ENCODE data around the gene KIF5A.
A peak's percentile ranks its signal among the peaks of the same experiment; 100 is the strongest.
"Not testable (repeated sequence)": the region's sequence is repeated elsewhere in the genome, so short reads cannot be mapped to it uniquely, and the experiment has no call there.

The KIF5A gene

DNA sequence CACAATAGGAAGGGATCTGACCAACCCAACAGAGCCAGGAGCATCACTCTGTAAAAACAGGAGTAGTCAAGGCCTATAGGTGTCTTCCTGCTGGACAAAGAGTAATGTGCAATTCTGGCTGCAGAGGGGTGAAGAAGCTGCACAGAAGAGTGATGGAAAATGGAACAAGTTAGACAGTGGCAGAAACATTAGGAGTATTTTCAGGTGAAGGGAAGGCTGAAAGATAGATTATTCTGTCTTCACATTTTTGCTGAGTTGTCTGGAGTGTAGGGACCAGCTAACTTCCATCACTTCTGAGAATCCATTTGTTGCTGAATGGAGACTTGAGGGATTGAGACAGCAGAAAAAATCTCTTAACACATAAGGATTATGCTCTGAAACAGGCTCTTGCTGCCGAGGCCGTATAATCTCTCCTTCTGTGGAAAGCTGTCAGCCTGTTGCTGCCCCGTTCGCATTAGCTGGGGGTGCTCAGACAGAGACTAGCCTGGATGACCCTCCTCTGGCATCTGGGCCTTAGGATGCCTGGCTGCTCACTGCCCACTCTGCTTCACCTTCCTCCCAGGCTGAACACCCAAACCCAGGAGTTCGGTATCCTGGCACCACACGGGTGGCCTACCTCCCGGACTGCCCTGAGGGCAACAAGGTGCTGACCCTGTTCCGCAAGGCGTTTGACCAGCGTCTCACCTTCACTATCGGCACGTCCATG lies 58.3 kb downstream of the KIF5A start:
- no peak for DNase-seq (ENCODE audit: low spot score)

DNA sequence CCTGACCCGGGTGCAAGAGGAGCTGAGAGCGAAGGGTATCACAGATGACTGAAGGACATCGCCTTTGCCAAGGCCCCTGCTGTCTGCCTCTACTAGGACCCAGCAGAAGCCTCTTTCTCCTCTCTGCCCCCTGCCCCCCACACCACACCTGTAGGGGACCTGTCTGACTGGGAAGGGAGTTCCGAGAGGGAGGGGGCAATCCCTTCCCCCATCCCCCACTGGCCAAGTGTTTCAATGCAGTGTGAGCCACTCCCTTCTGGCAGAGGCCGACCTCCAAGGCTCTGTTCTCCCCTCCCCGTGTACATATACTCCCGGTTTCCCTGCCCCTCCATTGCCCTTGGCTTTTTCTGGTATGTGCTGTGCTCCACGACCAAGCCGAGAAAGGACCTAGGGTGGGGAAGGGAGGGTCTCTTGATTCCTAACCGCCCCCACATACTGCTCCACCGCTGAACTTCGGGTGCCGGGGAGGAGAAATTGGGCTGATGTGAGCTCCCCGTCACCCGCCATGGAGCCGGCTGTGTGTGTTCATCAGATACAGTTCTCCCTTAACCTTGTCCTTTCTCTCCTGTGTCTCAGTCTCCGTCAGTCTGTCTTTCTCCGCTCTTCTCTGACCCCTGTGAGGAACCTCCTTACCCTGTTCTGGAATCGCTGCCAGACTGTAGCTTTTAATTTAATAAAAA lies 59.4 kb downstream of the KIF5A start:
- DNase-seq (ENCODE audit: low spot score) = no peak

DNA sequence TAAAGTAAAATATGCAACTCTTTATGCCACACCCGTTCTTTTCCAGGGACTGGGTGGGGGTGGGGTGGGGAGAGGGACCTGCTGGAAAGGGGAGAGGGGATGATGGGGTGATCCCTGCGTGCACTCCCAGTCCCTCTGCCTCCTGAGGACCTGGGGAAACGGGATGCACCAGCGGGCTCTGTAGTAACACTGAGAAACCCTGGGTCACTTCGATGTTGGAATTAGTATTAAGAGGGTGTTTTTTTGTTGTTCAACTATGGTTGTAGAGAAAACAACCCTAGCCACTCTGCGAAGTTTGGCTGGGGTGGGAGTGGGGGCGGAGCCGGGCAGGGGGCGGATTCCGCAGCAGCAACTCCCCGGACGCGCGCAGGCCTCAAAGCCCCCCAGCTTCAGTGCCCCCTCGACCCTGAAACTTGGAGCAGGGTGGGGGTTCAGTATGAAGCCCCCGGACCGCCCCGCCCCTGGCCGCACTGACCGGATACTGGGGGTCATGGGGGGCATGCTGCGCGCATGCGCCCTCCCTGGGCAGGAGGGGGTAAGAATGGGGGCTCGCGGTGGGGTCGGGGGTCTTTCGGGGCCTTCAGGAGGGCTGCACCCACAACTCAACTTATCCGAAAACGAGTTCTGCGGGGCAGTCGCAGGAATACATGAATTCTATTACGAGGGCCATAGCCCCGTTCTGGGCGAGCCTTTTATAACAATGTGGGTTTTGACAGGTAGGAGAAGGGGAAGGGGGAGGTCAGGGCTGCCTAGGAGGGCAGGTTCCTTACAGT lies 60.1 kb downstream of the KIF5A start:
- no peak for DNase-seq (ENCODE audit: low spot score)

DNA sequence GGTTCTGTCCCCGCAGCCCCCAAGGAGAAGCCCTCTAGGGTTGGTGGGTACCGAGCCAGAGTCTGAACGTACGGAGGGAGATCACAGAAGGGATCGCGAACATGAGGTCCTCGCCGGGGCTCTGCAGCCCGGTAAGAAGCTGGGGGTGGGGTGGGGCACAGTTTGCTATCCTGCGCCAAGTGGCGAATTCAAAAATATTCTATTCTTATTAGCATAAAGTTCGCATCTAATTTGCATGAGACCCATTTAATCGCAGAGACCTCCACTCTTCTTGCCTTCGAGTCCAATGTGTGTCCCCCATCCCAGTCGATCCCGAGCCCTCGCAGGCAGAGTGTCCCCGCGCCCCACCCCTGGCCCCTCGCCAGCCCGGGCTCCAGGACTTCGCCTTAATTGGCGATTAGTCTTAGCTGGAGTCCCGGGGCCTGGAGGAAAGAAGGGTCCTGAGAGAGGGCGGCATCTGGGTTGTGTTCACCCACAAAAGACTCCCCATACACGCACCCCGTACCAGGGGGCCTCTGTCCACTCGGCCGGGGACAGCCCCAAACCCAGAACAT lies 60.8 kb downstream of the KIF5A start:
- no peak for DNase-seq (ENCODE audit: low spot score)

DNA sequence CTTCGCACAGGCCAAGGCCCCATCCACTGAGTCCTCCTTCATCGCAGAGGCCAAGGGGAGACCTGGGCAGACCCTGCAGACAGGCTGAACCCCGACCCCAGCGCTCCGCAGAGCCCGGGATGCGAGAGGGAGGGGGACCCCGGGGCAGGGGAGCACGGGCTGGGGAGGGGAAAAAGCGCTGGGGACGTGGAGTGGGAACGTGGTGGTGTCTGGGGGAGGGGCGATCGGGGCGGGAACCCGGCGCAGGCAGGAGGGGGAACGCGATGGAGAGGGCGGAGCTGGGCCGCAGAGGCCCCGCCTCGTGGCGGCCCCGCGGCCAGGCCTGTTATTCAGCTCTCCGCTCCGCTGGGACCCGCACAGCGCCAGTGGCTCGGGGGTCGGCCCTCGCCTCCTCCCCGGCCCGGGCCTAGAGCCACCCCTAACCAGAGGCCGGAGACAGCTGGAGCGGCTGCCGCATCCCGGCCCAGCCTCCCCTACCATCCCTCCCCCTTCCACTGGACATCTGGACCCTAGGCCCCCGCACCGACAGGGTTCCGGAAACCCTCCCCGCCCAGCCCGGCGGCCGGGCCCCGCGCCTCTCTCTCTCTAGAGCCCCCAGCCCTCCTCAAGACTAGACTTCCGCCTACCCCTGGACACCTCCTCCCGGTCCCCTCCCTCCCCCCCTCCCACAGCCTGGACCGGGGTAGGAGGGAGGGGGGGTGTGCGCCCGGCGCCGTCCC lies 61.4 kb downstream of the KIF5A start, which contains the start of gene ARHGEF25:
Gene ARHGEF25 (plus strand): TSS at position 328 of the 719 bp plus-strand sequence. CDS start 460 bp downstream, outside the sequence.
- peak; percentile 85 for DNase-seq (ENCODE audit: low spot score)

DNA sequence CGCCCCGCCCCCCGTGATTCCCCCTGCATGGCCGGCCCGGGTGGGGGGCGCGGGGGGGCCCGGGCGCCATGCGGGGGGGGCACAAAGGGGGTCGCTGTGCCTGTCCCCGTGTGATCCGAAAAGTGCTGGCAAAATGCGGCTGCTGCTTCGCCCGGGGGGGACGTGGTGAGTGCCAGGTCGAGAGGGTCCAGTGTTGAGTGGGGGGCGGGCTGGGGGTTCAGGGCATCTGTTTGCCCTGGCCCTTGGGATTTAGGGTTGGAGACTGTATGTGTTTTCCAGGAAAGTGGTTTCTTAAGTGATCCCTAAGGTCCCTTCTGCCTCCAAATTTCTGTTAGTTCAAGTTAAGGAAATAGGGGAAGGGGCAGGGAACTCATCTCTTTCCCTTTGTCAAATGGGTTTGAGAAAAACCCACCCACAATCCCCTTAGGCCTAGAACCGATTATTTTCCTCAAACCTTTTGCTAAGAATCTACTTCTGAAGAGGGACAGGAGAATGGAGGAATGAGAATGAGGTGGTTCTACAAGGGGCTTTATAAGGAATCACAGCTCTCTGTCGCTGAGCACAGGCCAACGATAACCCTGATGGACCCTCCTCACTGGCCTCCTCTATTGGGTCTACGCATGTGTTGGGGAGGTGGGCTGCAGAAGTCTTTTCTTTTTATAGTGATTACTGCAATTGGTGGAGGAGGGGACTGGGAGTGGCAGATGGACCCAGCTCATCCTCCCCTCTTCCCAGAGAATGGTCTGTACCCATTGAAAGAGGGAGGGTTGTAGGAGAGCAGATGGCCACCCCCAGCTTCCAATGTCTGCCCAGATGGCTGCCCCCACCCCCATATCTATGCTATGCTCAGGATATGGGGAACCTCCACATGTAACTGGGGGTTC lies 62.2 kb downstream of the KIF5A start:
- DNase-seq (ENCODE audit: low spot score) = no peak

DNA sequence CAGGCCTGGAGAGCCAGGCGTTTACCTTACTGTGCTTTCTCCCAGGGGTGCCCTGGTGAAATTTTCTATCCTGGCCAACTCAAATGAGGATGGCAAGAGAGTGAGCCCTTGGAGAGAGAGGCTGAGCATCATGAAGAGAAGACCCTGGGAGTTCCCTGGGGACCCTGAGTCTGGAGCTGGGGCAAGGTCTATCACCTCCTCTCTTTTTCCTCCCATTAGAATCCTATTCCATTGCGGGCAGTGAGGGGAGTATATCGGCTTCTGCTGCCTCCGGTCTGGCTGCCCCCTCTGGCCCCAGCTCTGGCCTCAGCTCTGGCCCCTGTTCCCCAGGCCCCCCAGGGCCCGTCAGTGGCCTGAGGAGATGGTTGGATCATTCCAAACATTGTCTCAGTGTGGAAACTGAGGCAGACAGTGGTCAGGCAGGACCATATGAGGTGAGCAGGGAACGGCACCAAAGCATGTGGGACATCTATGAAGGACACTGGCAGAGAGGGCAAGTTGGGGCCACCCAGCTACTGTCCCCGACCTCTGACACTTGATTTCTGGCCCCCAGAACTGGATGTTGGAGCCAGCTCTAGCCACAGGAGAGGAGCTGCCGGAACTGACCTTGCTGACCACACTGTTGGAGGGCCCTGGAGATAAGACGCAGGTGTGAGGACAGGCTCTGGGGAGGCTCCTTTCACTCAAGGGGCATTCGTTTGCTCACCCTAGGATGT lies 63.0 kb downstream of the KIF5A start:
- no peak for DNase-seq (ENCODE audit: low spot score)

DNA sequence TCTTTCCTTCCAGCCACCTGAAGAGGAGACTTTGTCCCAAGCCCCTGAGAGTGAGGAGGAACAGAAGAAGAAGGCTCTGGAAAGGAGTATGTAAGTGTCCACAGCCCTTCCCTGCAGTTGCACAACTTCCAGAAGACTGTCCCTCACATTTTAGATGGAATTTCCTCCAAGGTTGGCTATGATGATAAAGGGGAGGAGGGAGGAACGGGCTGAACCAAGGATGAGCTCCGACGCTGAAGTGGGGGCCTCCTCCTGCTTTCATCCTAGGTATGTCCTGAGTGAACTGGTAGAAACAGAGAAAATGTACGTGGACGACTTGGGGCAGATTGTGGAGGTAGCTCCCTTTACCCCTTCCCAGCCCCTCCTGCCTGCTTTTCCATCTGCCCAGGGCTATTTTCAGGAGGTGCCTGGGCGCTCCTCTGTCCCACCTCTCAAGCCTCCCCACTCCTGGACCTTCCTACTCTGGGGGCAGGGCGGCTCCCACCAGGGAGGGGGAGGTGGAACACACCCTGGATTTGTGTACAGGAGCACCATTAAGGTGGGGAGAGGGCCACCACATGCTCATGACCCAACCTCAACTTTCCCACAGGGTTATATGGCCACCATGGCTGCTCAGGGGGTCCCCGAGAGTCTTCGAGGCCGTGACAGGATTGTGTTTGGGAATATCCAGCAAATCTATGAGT lies 63.7 kb downstream of the KIF5A start:
- DNase-seq (ENCODE audit: low spot score) = no peak

DNA sequence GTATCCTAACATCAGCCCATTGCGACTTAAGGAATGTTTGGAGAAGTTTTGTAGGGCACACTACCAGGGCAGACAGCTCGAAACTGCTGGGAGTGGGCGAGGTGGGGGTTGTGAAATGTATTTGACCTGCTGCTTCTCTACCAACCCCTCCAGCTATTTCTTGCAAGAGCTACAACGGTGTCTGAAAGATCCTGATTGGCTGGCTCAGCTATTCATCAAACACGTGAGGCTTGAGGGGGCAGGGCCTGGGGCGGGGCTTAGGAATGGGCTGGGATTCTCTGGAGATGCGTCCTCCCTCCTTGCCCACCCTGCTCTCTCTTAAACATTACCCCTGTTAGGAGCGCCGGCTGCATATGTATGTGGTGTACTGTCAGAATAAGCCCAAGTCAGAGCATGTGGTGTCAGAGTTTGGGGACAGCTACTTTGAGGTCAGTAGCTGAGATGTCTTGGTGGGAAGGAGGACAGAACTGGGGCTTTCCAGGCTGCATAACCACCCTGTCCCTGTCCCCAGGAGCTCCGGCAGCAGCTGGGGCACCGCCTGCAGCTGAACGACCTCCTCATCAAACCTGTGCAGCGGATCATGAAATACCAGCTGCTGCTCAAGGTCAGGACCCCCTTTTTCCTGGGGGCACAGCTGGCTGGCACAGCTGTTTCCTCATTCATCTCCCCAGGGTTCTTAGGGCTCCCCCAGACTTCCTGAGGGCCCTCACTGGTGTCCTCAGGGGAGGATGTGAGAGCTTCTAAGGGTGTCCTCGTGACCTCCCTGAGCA lies 64.5 kb downstream of the KIF5A start:
- no peak for DNase-seq (ENCODE audit: low spot score)

DNA sequence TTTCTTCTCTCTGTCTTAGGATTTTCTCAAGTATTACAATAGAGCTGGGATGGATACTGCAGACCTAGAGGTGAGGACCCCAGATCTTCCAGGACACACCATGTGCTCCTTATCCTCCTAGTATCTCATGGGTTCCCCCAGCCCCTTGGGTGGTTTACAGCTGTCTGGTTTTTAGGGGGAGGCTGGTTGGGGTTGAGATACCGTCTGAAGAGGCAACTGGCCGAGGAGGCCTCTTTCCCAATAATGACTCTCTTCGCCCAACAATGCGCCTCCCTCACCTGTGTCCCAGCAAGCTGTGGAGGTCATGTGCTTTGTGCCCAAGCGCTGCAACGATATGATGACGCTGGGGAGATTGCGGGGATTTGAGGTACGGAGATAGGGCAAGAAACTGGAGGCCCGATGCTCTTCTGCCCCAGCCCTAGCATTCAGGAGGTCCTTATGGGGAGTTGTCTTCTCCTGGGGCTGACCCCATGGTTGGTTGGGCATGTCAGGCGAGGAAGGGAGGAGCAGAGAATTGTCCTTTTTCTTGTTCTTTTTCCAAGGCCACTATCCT lies 65.2 kb downstream of the KIF5A start:
- no peak for DNase-seq (ENCODE audit: low spot score)

DNA sequence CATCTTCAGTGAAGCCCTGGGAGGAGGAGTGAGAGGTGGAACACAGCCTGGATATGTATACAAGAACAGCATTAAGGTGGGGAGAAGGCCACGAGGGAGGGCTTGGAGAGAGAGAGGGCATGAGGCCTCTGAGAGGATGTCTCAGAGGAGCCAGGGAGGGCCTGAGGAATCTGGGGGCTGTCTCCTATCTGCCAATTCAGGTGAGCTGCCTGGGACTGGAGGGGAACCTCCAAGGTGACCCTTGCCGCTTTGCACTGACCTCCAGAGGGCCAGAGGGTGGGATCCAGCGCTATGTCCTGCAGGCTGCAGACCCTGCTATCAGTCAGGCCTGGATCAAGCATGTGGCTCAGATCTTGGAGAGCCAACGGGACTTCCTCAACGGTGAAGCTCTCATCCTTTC lies 65.8 kb downstream of the KIF5A start:
- no peak for DNase-seq (ENCODE audit: low spot score)

DNA sequence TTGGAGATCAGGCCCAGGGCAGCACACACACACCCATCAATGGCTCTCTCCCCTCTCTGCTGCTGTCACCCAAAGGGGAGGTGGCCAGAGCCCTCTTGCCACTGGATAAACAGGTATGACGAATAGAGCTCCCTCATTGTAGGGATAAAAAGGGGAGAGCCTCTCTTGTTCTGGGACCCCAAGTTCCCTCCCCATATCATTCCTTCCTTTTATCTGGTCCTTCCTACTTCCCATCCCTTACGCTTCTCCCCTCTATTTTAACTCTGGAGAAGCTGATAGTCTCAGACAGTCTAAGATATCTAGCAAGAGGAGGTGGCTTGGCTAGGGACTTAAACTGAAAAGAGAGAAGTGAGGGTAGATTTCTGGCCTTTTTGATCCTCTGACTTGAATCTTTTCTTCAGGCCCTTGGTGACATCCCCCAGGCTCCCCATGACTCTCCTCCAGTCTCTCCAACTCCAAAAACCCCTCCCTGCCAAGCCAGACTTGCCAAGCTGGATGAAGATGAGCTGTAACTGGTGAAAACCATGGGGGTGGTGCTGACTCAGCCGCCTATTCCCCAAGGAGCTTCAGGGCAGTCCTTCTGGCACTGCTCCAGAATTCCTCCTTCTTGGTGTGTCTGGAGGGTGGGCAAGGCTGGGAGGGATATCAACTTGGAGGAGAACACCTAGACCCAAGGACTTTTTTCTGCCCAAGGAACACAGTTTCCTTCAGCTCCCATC lies 66.7 kb downstream of the KIF5A start:
- no peak for DNase-seq (ENCODE audit: low spot score)

DNA sequence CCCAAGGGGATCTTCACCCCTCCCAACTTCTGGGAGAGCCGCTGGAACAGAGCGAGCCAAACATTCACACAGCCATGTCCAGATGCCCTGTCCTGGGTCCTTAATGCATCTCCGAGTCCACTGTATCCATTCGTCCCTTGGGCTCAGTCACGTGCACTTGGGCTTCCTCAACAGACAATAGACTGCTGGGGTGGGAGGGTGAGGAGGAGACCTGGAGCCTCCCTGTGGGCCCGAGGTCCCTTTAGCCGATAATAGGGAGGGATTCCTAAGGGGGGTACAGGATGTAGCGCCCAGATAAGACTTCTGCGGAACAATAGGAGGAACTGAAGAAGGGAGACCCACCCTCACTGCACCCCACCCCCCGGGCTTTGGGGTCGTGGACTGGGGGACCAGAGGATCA lies 68.1 kb downstream of the KIF5A start:
- DNase-seq (ENCODE audit: low spot score) = no peak

DNA sequence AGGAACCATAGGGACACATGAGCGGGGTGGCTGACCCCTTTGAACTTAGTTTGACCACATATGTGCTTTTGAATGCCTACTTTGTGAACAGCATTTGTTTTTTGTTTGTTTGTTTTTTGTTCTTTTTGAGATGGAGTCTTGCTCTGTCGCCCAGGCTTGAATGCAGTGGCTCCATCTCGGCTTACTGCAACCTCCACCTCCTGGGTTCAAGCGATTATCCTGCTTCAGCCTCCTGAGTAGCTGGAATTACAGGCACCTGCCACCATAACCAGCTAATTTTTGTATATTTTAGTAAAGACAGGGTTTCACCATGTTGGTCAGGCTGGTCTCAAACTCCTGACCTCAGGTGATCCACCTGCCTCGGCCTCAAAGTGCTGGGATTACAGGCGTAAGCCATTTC lies 68.6 kb downstream of the KIF5A start:
- not testable (repeated sequence) for DNase-seq (ENCODE audit: low spot score)

DNA sequence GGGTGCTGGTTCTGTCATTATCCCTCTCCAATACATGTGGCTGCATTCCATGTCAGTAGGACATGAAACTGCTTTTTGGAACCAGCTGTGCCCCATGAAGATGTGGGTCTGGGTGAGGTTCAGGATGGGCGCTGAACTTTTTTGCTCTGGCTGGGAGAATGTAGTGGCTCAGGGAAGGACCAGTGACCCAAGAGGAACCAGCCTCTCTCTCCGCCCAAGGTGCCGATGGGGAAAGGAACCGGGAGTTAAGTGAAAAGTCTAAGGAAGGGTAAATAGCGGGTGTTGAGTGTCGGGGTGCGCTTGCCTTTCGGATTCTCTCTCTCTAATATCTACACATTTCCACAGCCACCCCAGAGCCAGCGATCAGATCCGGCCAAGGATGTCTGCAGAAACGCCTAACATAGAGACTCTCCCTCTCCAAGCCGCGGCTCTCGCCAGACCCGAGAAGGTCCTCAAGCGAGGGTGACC lies 69.2 kb downstream of the KIF5A start:
- DNase-seq (ENCODE audit: low spot score) = no peak

DNA sequence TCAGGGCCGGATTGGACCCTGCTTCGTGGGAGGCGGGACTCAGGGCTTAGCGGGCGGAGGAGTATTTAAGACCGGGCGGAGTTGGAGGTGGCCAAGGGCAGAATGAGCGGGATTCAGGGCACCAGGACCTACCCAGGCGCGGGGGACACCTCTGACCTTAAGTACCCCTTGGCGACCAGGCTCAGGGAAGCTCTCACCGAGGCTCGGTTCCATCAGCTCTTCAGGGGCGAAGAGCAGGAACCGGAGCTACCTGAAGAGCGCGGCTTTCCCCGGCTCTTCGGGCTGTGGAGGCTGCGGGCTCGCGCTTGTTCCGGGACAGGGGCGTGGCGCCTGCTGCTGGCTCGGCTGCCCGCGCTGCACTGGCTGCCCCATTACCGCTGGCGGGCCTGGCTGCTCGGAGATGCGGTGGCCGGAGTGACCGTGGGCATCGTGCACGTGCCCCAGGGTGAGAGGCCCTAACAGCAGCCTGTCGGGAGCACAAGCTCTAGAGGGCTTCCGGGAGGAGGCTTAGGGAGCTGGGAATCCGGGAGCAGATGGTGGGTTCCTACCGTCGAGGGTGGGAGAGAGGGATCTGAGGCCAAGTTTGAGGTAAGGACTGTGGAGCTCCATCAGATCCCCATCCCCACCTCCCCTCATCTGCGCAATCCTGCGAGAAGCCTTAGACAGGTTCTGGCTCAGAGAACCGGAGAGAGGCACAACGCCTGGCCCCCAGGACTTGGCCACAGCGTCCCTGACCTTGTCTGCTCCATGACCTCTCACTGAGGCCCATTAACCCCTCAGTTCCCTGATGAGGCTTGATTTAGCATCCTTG lies 69.8 kb downstream of the KIF5A start:
- no peak for DNase-seq (ENCODE audit: low spot score)
